Neural cell (in vitro differentiated cells): ENCODE measurements around the gene RBMS2.

Experiments
- EZH2 ChIP-seq: fragments of 200-600, 300-800 bp; shearing (Covaris generic), sonication (generic); IDR thresholded peaks from 2 replicates; pipeline ENCODE4 v1.6.1; 2014; ENCODE audit warnings: antibody characterized with exemption, low read length, borderline replicate concordance, mild to moderate bottlenecking; ENCODE audit not compliant: insufficient read depth, poor library complexity, severe bottlenecking
- RAD21 ChIP-seq: fragments of 450-650 bp; conservative IDR thresholded peaks from 2 replicates; pipeline ENCODE4 v1.6.1; 2014; ENCODE audit warnings: antibody characterized with exemption, mild to moderate bottlenecking, moderate library complexity
- TAF1 ChIP-seq: IDR thresholded peaks from 2 replicates; pipeline ENCODE4 v1.6.1; 2012; ENCODE audit warnings: low read depth
- TF ChIP-seq, protein P1 (sequence below): IDR thresholded peaks from 2 replicates; pipeline ENCODE4 v1.6.1; 2012; ENCODE audit warnings: borderline replicate concordance
- TF ChIP-seq, protein P2 (sequence below): fragments of 450-650 bp; IDR thresholded peaks from 2 replicates; pipeline ENCODE4 v1.5.1; 2014; ENCODE audit warnings: antibody characterized with exemption, mild to moderate bottlenecking, moderate library complexity; ENCODE audit not compliant: poor library complexity, severe bottlenecking

DNA sequence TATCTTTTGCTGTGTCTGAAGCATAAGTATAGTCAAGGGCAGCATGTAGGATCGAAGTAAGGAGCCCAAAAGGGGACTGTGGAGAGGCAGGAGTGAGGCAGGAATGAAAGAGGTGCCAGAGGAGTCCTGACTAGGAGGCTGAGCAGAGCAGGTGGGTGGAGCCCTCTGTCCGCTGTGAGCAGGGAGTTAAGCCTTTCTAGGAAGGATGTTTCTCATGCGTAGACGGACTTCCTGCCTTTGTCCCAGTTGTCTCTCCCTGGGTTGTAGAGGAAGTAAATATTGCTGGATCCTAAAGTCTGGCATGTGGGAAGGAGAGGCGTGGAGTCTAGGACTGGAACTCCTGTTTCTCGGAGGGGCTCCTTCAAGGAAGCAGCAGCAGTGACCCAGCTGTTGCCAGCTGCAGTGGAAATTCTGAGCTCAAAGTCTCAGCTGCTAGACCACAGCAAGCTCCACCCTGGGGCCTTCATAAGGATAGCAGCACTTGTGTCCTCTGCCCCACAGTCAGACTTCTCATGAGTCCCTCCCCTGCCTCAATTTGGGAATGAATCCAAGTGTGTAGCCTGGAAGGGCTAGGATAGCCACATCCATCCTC, 44.0 kb downstream of the RBMS2 start:
- no peak for TF ChIP-seq RAD21
- TF ChIP-seq, protein P1, sequence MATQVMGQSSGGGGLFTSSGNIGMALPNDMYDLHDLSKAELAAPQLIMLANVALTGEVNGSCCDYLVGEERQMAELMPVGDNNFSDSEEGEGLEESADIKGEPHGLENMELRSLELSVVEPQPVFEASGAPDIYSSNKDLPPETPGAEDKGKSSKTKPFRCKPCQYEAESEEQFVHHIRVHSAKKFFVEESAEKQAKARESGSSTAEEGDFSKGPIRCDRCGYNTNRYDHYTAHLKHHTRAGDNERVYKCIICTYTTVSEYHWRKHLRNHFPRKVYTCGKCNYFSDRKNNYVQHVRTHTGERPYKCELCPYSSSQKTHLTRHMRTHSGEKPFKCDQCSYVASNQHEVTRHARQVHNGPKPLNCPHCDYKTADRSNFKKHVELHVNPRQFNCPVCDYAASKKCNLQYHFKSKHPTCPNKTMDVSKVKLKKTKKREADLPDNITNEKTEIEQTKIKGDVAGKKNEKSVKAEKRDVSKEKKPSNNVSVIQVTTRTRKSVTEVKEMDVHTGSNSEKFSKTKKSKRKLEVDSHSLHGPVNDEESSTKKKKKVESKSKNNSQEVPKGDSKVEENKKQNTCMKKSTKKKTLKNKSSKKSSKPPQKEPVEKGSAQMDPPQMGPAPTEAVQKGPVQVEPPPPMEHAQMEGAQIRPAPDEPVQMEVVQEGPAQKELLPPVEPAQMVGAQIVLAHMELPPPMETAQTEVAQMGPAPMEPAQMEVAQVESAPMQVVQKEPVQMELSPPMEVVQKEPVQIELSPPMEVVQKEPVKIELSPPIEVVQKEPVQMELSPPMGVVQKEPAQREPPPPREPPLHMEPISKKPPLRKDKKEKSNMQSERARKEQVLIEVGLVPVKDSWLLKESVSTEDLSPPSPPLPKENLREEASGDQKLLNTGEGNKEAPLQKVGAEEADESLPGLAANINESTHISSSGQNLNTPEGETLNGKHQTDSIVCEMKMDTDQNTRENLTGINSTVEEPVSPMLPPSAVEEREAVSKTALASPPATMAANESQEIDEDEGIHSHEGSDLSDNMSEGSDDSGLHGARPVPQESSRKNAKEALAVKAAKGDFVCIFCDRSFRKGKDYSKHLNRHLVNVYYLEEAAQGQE: no peak
- TF ChIP-seq, protein P2, sequence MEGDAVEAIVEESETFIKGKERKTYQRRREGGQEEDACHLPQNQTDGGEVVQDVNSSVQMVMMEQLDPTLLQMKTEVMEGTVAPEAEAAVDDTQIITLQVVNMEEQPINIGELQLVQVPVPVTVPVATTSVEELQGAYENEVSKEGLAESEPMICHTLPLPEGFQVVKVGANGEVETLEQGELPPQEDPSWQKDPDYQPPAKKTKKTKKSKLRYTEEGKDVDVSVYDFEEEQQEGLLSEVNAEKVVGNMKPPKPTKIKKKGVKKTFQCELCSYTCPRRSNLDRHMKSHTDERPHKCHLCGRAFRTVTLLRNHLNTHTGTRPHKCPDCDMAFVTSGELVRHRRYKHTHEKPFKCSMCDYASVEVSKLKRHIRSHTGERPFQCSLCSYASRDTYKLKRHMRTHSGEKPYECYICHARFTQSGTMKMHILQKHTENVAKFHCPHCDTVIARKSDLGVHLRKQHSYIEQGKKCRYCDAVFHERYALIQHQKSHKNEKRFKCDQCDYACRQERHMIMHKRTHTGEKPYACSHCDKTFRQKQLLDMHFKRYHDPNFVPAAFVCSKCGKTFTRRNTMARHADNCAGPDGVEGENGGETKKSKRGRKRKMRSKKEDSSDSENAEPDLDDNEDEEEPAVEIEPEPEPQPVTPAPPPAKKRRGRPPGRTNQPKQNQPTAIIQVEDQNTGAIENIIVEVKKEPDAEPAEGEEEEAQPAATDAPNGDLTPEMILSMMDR: no peak
- no peak for TF ChIP-seq EZH2
- TF ChIP-seq TAF1: no peak
